HL-60 (cell line): ENCODE data around the gene CACNA1D.

Experiments used
- DNase-seq, 2 experiments: peaks; one replicate each; pipeline ENCODE4 v3.0.0-alpha.2; 2010 to 2020; ENCODE audit warnings: low read depth in 1 of 2, low spot score in 1 of 2
- H3K27ac ChIP-seq: fragments of 250-450 bp; sonication (Bioruptor Pico); replicated peaks from 2 replicates; pipeline ENCODE4 v1.5.1; 2020; ENCODE audit warnings: mild to moderate bottlenecking, moderate library complexity
- H3K27me3 ChIP-seq: fragments of 250-450 bp; sonication (Bioruptor Pico); 2 replicates; pipeline ENCODE4 v1.5.1; 2021; ENCODE audit warnings: mild to moderate bottlenecking, moderate library complexity; ENCODE audit not compliant: insufficient read depth, poor library complexity, severe bottlenecking
- H3K4me3 ChIP-seq: replicated peaks from 2 replicates; pipeline ENCODE4 v1.5.1; 2011; ENCODE audit warnings: mild to moderate bottlenecking, control low read depth, low read length; ENCODE audit not compliant: insufficient read depth
- GABPA ChIP-seq: IDR thresholded peaks from 2 replicates; pipeline ENCODE4 v1.6.1; 2012; ENCODE audit warnings: low read depth
- POLR2AphosphoS5 ChIP-seq: IDR thresholded peaks from 2 replicates; pipeline ENCODE4 v1.6.1; 2012; ENCODE audit warnings: low read depth
- SPI1 ChIP-seq: IDR thresholded peaks from 2 replicates; pipeline ENCODE4 v1.6.1; 2012; ENCODE audit warnings: low read depth, mild to moderate bottlenecking, borderline replicate concordance
- TF ChIP-seq, protein P1 (sequence below): IDR thresholded peaks from one replicate; pipeline ENCODE4 v1.5.1; 2011; ENCODE audit warnings: low read length, control low read depth, inconsistent platforms; ENCODE audit not compliant: insufficient read depth
- TF ChIP-seq, protein P2 (sequence below): IDR thresholded peaks from 2 replicates; pipeline ENCODE4 v1.6.1; 2012; ENCODE audit warnings: low read depth; ENCODE audit not compliant: insufficient replicate concordance

Gene CACNA1D

DNA sequence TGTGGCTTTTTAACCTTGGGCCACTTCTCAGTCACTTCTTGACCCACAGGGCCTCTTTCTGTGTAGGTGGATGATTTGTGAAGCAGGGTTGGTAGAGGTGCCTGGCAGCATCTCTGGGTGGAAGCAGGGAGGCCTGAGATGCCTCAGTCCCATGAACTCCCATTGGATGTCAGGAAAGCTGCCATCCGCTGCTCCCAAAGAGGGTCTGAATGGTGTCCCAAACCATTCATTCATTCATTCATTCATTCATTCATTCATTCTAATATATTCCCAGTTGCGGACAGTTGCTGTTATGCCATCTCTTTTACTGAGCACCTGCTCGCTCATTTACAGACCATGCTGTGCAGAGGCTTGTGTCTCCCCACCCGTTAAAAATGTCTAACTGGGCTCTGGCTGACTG is 253.1 kb downstream of the CACNA1D start:
- H3K4me3 ChIP-seq = no peak overlapping the region
- no peak for DNase-seq
- TF ChIP-seq, protein P1, sequence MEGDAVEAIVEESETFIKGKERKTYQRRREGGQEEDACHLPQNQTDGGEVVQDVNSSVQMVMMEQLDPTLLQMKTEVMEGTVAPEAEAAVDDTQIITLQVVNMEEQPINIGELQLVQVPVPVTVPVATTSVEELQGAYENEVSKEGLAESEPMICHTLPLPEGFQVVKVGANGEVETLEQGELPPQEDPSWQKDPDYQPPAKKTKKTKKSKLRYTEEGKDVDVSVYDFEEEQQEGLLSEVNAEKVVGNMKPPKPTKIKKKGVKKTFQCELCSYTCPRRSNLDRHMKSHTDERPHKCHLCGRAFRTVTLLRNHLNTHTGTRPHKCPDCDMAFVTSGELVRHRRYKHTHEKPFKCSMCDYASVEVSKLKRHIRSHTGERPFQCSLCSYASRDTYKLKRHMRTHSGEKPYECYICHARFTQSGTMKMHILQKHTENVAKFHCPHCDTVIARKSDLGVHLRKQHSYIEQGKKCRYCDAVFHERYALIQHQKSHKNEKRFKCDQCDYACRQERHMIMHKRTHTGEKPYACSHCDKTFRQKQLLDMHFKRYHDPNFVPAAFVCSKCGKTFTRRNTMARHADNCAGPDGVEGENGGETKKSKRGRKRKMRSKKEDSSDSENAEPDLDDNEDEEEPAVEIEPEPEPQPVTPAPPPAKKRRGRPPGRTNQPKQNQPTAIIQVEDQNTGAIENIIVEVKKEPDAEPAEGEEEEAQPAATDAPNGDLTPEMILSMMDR = no peak
- TF ChIP-seq, protein P2, sequence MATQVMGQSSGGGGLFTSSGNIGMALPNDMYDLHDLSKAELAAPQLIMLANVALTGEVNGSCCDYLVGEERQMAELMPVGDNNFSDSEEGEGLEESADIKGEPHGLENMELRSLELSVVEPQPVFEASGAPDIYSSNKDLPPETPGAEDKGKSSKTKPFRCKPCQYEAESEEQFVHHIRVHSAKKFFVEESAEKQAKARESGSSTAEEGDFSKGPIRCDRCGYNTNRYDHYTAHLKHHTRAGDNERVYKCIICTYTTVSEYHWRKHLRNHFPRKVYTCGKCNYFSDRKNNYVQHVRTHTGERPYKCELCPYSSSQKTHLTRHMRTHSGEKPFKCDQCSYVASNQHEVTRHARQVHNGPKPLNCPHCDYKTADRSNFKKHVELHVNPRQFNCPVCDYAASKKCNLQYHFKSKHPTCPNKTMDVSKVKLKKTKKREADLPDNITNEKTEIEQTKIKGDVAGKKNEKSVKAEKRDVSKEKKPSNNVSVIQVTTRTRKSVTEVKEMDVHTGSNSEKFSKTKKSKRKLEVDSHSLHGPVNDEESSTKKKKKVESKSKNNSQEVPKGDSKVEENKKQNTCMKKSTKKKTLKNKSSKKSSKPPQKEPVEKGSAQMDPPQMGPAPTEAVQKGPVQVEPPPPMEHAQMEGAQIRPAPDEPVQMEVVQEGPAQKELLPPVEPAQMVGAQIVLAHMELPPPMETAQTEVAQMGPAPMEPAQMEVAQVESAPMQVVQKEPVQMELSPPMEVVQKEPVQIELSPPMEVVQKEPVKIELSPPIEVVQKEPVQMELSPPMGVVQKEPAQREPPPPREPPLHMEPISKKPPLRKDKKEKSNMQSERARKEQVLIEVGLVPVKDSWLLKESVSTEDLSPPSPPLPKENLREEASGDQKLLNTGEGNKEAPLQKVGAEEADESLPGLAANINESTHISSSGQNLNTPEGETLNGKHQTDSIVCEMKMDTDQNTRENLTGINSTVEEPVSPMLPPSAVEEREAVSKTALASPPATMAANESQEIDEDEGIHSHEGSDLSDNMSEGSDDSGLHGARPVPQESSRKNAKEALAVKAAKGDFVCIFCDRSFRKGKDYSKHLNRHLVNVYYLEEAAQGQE = no peak
- TF ChIP-seq SPI1 (no peak), GABPA (no peak), POLR2AphosphoS5 (no peak)
- peaks cover 4% of the 10 kb centered on the region for H3K27me3 ChIP-seq
- no peak overlapping the region for H3K27ac ChIP-seq

DNA sequence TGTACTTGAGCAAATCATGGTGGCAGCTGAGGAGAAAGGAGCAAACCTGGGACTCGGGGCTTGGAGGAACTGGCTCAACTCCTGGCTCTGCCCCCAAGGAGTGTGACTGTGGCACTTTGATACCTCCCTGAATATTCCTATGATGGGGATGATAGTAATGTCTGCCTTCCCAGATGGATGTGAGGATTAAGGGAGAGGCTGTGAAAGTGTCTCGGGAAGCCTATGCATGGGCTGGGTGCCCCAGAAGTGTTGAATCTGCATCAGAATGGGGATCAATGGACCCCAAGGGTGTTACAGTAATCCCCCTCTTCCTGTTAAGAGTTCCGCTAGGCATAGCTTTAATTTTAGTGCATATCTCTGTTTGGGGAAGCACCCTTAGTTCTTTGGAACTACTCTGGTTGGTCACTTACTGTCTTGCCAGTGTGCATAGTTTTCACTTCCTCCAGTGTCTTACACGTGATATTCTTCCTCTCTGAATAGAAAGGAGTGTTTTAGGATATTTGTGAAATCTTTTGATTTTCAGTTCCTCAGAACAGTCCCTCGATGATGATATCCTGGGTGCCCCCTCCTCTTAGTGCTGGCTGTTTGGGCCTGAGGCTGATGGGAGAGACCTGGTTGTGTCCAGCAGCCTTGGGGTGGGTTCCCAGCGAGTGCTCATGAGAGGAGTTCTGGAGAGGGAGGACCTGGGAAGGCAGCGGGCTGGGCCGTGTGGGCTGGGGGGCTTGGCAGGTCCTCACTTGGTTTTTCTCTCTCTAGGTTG is 254.3 kb downstream of the CACNA1D start:
- H3K27ac ChIP-seq = no peak overlapping the region
- 0 out of 2 replicates have a peak, but pooled peaks have one; percentile 2 for TF ChIP-seq SPI1
- TF ChIP-seq, protein P1 = no peak
- no peak overlapping the region for H3K4me3 ChIP-seq
- DNase-seq = no peak
- H3K27me3 ChIP-seq = no peaks in the 10 kb centered on the region

DNA sequence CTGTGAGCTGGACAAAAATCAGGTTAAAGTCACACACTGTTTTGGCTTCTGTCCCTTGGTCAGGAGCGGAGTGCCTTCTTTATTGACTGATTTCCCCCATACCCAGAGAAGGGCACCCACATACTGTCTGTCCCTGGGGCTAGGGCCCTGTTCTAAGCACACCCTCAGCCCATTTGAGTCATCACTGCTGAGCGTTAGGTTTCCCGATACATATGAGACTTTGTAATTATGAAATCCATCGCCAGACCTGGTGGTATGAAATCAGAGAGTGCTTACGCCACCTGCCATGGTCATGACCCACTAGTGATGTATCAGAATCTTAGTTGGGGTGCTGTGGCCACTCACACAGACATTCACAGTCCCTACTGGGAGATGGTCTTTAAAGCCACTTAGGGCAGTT is 255.0 kb downstream of the CACNA1D start:
- TF ChIP-seq, protein P2 = no peak
- no peak for TF ChIP-seq SPI1
- TF ChIP-seq, protein P1 = no peak
- H3K27me3 ChIP-seq = peaks cover 2% of the 10 kb centered on the region

More for the DNA sequence above, 255.0 kb downstream of the CACNA1D start:
- DNase-seq = no peak
- no peak overlapping the region for H3K27ac ChIP-seq
- no peak overlapping the region for H3K4me3 ChIP-seq
